H9 (cell line): ENCODE results near the gene KCTD17. TPM values are rescaled to one million over a fixed set of nuclear protein-coding genes. Genes with fewer than 3 reads are reported as not detected.

ENCODE experiments used
- DNase-seq: peaks from one replicate; pipeline ENCODE4 v3.0.0-alpha.2; 2017
- H2AFZ ChIP-seq: one replicate; pipeline ENCODE4 v1.6.1; 2013; ENCODE audit warnings: mild to moderate bottlenecking, low read length, control low read depth, moderate library complexity
- H2AK5ac ChIP-seq: 2 replicates; pipeline ENCODE4 v1.6.1; 2013; ENCODE audit warnings: low read length, control low read depth, mixed read lengths; ENCODE audit not compliant: insufficient read length
- H2BK120ac ChIP-seq: one replicate; pipeline ENCODE4 v1.6.1; 2013; ENCODE audit warnings: low read depth, mild to moderate bottlenecking, low read length, control low read depth, inconsistent platforms; ENCODE audit not compliant: poor library complexity, severe bottlenecking
- H2BK12ac ChIP-seq: 2 replicates; pipeline ENCODE4 v1.6.1; 2013; ENCODE audit warnings: low read length, control low read depth, mixed read lengths, low read depth; ENCODE audit not compliant: insufficient read length
- H2BK15ac ChIP-seq: 2 replicates; pipeline ENCODE4 v1.6.1; 2013; ENCODE audit warnings: low read depth, low read length, control low read depth
- H2BK20ac ChIP-seq: one replicate; pipeline ENCODE4 v1.6.1; 2013; ENCODE audit warnings: low read depth, mild to moderate bottlenecking, low read length, control low read depth, inconsistent platforms; ENCODE audit not compliant: poor library complexity, severe bottlenecking
- H2BK5ac ChIP-seq: 2 replicates; pipeline ENCODE4 v1.6.1; 2013; ENCODE audit warnings: low read length, control low read depth, mixed read lengths; ENCODE audit not compliant: insufficient read length
- H3K14ac ChIP-seq: 2 replicates; pipeline ENCODE4 v1.6.1; 2013; ENCODE audit warnings: low read length, control low read depth; ENCODE audit not compliant: insufficient read depth
- H3K18ac ChIP-seq: 2 replicates; pipeline ENCODE4 v1.6.1; 2013; ENCODE audit warnings: low read depth, mild to moderate bottlenecking, mixed read lengths, low read length, control low read depth; ENCODE audit not compliant: insufficient read length
- H3K23ac ChIP-seq: 2 replicates; pipeline ENCODE4 v1.6.1; 2013; ENCODE audit warnings: low read length, control low read depth, mixed read lengths, low read depth; ENCODE audit not compliant: insufficient read length
- H3K23me2 ChIP-seq: 2 replicates; pipeline ENCODE4 v1.6.1; 2013; ENCODE audit warnings: low read depth, mild to moderate bottlenecking, mixed read lengths, low read length, control low read depth; ENCODE audit not compliant: insufficient read length, poor library complexity, severe bottlenecking
- H3K27ac ChIP-seq: 2 replicates; pipeline ENCODE4 v1.5.1; 2013; ENCODE audit warnings: low read length, control low read depth, mixed read lengths, low read depth; ENCODE audit not compliant: insufficient read length
- H3K27me3 ChIP-seq: 2 replicates; pipeline ENCODE4 v1.6.1; 2013; ENCODE audit warnings: low read length, control low read depth, inconsistent platforms; ENCODE audit not compliant: insufficient read depth
- H3K4ac ChIP-seq: 2 replicates; pipeline ENCODE4 v1.6.1; 2013; ENCODE audit warnings: low read depth, mild to moderate bottlenecking, control low read depth, inconsistent platforms, low read length, moderate library complexity
- H3K4me1 ChIP-seq: 2 replicates; pipeline ENCODE4 v1.6.1; 2013; ENCODE audit warnings: low read length, control low read depth, inconsistent platforms; ENCODE audit not compliant: insufficient read depth
- H3K4me2 ChIP-seq: 2 replicates; pipeline ENCODE4 v1.6.1; 2013; ENCODE audit warnings: low read length, control low read depth, mixed read lengths; ENCODE audit not compliant: insufficient read length, insufficient read depth
- H3K56ac ChIP-seq: 2 replicates; pipeline ENCODE4 v1.6.1; 2013; ENCODE audit warnings: low read depth, mild to moderate bottlenecking, mixed read lengths, low read length, control low read depth; ENCODE audit not compliant: insufficient read length
- H3K79me1 ChIP-seq: 2 replicates; pipeline ENCODE4 v1.6.1; 2013; ENCODE audit warnings: low read depth, mild to moderate bottlenecking, moderate library complexity, low read length, control low read depth, inconsistent platforms; ENCODE audit not compliant: insufficient read depth, poor library complexity, severe bottlenecking
- H3K79me2 ChIP-seq: 2 replicates; pipeline ENCODE4 v1.6.1; 2013; ENCODE audit warnings: low read length, control low read depth, inconsistent platforms; ENCODE audit not compliant: insufficient read depth
- H3K9ac ChIP-seq: 2 replicates; pipeline ENCODE4 v1.6.1; 2013; ENCODE audit warnings: low read length, control low read depth, mixed read lengths; ENCODE audit not compliant: insufficient read length; ENCODE audit errors: extremely low read depth
- H3K9me3 ChIP-seq: one replicate; pipeline ENCODE4 v1.6.1; 2013; ENCODE audit warnings: low read depth, low read length, inconsistent platforms; ENCODE audit not compliant: control insufficient read depth
- H3T11ph ChIP-seq: one replicate; pipeline ENCODE4 v1.6.1; 2013; ENCODE audit warnings: mild to moderate bottlenecking, low read length, control low read depth, inconsistent platforms
- H4K20me1 ChIP-seq: one replicate; pipeline ENCODE4 v1.6.1; 2013; ENCODE audit not compliant: control insufficient read depth, insufficient read length, insufficient read depth
- H4K5ac ChIP-seq: 2 replicates; pipeline ENCODE4 v1.6.1; 2013; ENCODE audit warnings: low read depth, mild to moderate bottlenecking, mixed read lengths, low read length, control low read depth; ENCODE audit not compliant: insufficient read length
- H4K8ac ChIP-seq: replicated peaks from 2 replicates; pipeline ENCODE4 v1.6.1; 2013; ENCODE audit warnings: low read length, control low read depth, mixed read lengths, low read depth; ENCODE audit not compliant: insufficient read length
- H4K91ac ChIP-seq: 2 replicates; pipeline ENCODE4 v1.6.1; 2013; ENCODE audit warnings: low read depth, mild to moderate bottlenecking, moderate library complexity, mixed read lengths, low read length, control low read depth; ENCODE audit not compliant: insufficient read length
- H3K27ac Mint-ChIP-seq, 3 experiments: 2 replicates in 2 of 3; 3 replicates in 1 of 3; pipeline ENCODE4 v1.8.0; 2020 to 2021; ENCODE audit warnings: mixed read lengths in 3 of 3, mild to moderate bottlenecking in 1 of 3, moderate library complexity in 1 of 3
- H3K27me3 Mint-ChIP-seq: 2 replicates; pipeline ENCODE4 v1.8.0; 2021; ENCODE audit warnings: low read depth, mild to moderate bottlenecking, moderate library complexity, mixed read lengths
- H3K36me3 Mint-ChIP-seq, 3 experiments: 2 replicates in 2 of 3; 3 replicates in 1 of 3; pipeline ENCODE4 v1.8.0; 2020 to 2021; ENCODE audit warnings: low read depth in 3 of 3, mixed read lengths in 3 of 3; ENCODE audit not compliant: insufficient read depth in 1 of 3
- H3K4me1 Mint-ChIP-seq, 2 experiments: 2 replicates each; pipeline ENCODE4 v1.8.0; 2020; ENCODE audit warnings: mixed read lengths in 2 of 2
- H3K4me3 Mint-ChIP-seq, 2 experiments: 2 replicates in 1 of 2; 3 replicates in 1 of 2; pipeline ENCODE4 v1.8.0; 2020 to 2021; ENCODE audit warnings: mild to moderate bottlenecking in 2 of 2, mixed read lengths in 2 of 2, moderate library complexity in 1 of 2
- H3K9me3 Mint-ChIP-seq, 2 experiments: 2 replicates in 1 of 2; 3 replicates in 1 of 2; pipeline ENCODE4 v1.8.0; 2020; ENCODE audit warnings: mild to moderate bottlenecking in 2 of 2, mixed read lengths in 2 of 2, moderate library complexity in 1 of 2
- CTCF ChIP-seq: fragments of 200-600 bp; sonication (generic); conservative IDR thresholded peaks from 3 replicates; pipeline ENCODE4 v1.8.0; 2021; ENCODE audit warnings: antibody characterized with exemption, mild to moderate bottlenecking
- WGBS: extraction: QIAGEN DNeasy Blood & Tissue Kit; methylation state at CpG from one replicate; pipeline ENCODE4 v1.1.7; 2013; ENCODE audit warnings: missing lambda C conversion rate, low lambda C conversion rate, mixed read lengths; ENCODE audit not compliant: insufficient read length; ENCODE audit errors: extremely low coverage; 5-methylcytosine and 5-hydroxymethylcytosine counted together
- total RNA-seq: library from RNA; stranded (reverse); gene quantifications from 2 replicates; pipeline ENCODE4 v1.2.1, GENCODE V29; 2021

KCTD17 gene
- total RNA-seq, 1 experiment from 2014 or later, result 34.1 TPM

- Mint-ChIP-seq H3K4me1 (peaks cover 0 to 3% of the 10 kb centered on the region in 2 experiments; a peak in 2 of 4 replicates), H3K27ac (no peak overlapping the region), H3K27me3 (peaks cover 26% of the 10 kb centered on the region), H3K36me3 (no peaks in the 10 kb centered on the region), H3K9me3 (no peaks in the 10 kb centered on the region; a peak in 1 of 5 replicates), H3K4me3 (no peak overlapping the region)
- H3K79me1 ChIP-seq, result no peaks in the 10 kb centered on the region
- no peak overlapping the region for H4K8ac ChIP-seq
- H3K27ac ChIP-seq, result no peak overlapping the region
- H2BK12ac ChIP-seq, result no peak overlapping the region
- H2AK5ac ChIP-seq, result no peak overlapping the region
- H4K20me1 ChIP-seq, result no peaks in the 10 kb centered on the region
- H3K23ac ChIP-seq, result no peak overlapping the region
- no peak overlapping the region for H4K91ac ChIP-seq
- H3K56ac ChIP-seq, result no peak overlapping the region
- no peaks in the 10 kb centered on the region for H3K9me3 ChIP-seq
- no CpG with 5 or more reads among the region's 5 CpGs for WGBS
- H3K4me2 ChIP-seq, result no peak overlapping the region
- no peaks in the 10 kb centered on the region for H3K23me2 ChIP-seq
- no peak overlapping the region for H3K14ac ChIP-seq
- H2BK20ac ChIP-seq, result no peak overlapping the region
- H3K4me1 ChIP-seq, result no peaks in the 10 kb centered on the region
- H3K79me2 ChIP-seq, result no peaks in the 10 kb centered on the region
- no peak overlapping the region for H3T11ph ChIP-seq
- H3K18ac ChIP-seq, result no peak overlapping the region
- H3K27me3 ChIP-seq, result no peaks in the 10 kb centered on the region
- no peak for TF ChIP-seq CTCF
- no peak for DNase-seq
- H2AFZ ChIP-seq, result no peak overlapping the region
- no peak overlapping the region for H2BK120ac ChIP-seq
- H2BK15ac ChIP-seq, result no peak overlapping the region
- H2BK5ac ChIP-seq, result no peak overlapping the region
- H4K5ac ChIP-seq, result no peak overlapping the region
- no peak overlapping the region for H3K4ac ChIP-seq
- no peak overlapping the region for H3K9ac ChIP-seq
Observed at GRCh38 chr22:37105990-37106389, 54.4 kb downstream of the KCTD17 start.
